ENCODE data around the gene LGALS9C.
"Not testable (repeated sequence)": the region's sequence is repeated elsewhere in the genome, so short reads cannot be mapped to it uniquely, and the experiment has no call there.

- TF ChIP-seq MYBL2 (CRISPR knock-in tag; IDR thresholded peaks at IDR 0.05); ZNF512 (CRISPR knock-in tag; IDR thresholded peaks at IDR 0.05; ENCODE audit: borderline replicate concordance); CTCF (IDR thresholded peaks at IDR 0.05); RELA (CRISPR knock-in tag; IDR thresholded peaks at IDR 0.05; ENCODE audit: borderline replicate concordance); ESRRA (CRISPR knock-in tag; IDR thresholded peaks at IDR 0.05; ENCODE audit: borderline replicate concordance); ZNF121 (CRISPR knock-in tag; IDR thresholded peaks at IDR 0.05); USF1 (CRISPR knock-in tag; IDR thresholded peaks at IDR 0.05): not testable (repeated sequence)
Observed at GRCh38 chr17:18467001-18467400, 9.6 kb upstream of the LGALS9C start.
